ENCODE measurements around the gene SH3YL1. TPM values are rescaled to one million over a fixed set of nuclear protein-coding genes. Genes with fewer than 3 reads are reported as not detected.

Gene SH3YL1
- polyA plus RNA-seq, 1 donor: 38.7 TPM

DNA sequence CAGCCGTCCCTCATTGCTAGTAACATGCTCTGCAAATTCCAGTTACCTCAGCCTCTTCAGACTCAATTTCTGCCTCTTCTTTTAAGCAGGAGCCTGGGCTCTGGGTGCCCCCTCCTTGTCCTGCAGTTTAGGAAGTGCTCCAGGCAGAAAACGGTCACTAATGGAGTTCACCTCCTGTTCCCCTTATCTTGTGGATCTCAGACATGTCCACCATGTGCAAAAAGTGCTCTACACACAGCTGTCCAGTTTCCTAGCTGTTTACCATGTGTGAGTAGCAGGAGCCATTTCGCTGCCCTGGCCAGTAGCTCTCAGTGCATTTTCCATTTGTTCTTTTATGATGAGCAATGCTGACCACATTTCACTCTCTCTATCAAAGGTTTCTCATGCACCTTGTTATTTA, 4.9 kb downstream of the SH3YL1 start:
- DNase-seq (ENCODE audit: low read depth): no peak

- no peak for DNase-seq (ENCODE audit: low read depth)
Observed at GRCh38 chr2:257842-258241, 6.0 kb downstream of the SH3YL1 start.

- DNase-seq (ENCODE audit: low read depth): no peak
Observed at GRCh38 chr2:257429-257828, 6.4 kb downstream of the SH3YL1 start.

GRCh38 chr2:256094-256493, 7.7 kb downstream of the SH3YL1 start:
- DNase-seq (ENCODE audit: low read depth): no peak

DNA sequence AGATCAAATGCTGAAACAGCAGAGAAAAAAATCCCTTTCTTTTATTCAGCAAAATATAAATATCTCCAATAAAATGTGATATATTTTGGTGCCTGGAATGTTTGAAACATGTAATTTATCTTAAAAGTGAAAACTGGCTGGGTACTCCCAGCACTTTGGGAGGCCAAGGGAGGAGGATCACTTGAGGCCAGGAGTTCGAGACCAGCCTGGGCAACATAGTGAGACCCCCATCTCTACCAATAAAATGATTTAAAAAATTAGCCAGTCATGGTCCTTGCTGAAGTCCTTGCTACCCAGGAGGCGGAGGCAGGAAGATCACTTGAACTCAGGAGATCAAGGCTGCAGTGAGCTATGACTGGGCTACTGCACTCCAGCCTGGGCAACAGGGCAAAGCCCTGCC, 8.6 kb downstream of the SH3YL1 start:
- DNase-seq (ENCODE audit: low read depth): no peak

DNA sequence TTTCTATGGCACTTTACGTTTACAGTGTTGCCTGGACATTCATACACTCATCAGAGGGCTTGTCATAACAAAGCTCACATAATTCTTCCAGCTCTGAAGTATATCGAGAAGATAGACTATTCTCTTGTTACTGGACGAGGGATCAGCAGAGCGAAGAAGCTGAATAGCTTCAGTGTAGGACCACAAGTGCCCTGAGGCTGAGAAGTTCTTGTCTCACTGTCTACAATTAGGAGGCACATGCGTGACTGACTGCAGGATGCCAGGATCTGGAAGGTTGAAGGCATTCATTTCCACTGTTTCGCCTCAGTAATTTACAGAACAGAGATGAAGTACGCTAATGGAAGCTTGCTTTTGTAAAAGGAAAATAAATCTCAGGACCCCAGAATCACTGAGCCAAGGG, 9.6 kb downstream of the SH3YL1 start:
- no peak for DNase-seq (ENCODE audit: low read depth)

GRCh38 chr2:253202-253638, 10.6 kb downstream of the SH3YL1 start:
- DNase-seq (ENCODE audit: low read depth): no peak

GRCh38 chr2:252001-252602, 11.7 kb downstream of the SH3YL1 start:
- DNase-seq (ENCODE audit: low read depth): no peak

GRCh38 chr2:249538-250042, 14.2 kb downstream of the SH3YL1 start:
- DNase-seq (ENCODE audit: low read depth): no peak

DNA sequence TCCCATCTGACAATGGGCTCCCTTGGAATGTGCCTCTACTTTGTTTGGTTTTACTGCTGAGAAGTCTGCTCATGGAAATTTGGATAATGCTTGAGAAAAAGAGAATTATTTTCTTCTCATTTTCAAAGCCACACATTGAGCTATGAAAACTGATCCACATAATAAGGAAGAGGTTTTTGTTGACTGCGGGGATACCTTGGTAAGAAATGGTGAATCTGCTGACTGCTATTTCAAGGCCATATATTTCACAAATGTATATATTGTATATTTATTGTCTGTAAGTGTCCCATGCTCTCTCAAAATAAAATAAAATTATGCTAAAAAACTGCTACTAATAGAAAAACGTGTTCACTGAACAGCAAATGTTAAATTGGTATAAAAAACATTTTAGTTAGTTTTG, 15.1 kb downstream of the SH3YL1 start:
- no peak for DNase-seq (ENCODE audit: low read depth)

- DNase-seq (ENCODE audit: low read depth): no peak
Observed at GRCh38 chr2:246489-247144, 17.2 kb downstream of the SH3YL1 start.

DNA sequence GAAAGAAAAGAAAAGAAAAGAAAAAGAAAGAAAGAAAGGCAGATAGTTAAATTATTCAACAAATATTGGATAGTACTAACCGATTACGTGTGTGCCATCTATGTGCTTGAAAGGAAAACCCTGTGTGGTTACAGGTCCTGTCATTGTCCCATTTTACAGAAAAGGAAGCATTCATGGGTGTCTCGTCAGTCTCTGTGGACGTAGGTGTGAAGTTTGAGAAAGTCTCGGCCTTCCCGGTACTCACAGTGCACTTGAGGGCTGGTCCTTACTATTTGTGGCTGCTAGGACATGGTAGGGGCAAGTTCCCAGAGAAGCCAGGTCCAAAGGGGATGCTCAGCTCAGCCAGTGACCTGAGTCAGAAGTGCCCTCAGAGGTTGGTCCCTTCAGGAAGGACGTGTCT, 19.3 kb downstream of the SH3YL1 start:
- no peak for DNase-seq (ENCODE audit: low read depth)

DNA sequence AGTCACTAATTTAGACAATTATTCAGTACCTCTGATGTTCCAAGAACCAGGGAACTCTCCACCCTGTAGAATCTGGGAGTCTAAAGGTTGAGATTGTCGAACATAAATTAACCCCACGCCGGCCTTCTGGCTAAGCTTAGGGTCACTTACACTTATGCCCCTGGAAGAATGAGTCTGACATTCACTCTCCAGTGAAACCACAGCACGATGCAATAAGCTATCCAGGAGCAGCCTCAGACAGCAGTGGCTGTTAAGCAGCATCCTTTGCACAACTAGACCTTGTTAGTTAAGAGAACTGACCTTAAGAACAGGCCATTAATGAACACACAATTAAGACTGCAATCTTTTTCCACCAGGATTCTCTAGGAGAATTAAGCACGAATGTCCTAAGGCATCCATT, 25.0 kb downstream of the SH3YL1 start:
- DNase-seq (ENCODE audit: low read depth): no peak

DNA sequence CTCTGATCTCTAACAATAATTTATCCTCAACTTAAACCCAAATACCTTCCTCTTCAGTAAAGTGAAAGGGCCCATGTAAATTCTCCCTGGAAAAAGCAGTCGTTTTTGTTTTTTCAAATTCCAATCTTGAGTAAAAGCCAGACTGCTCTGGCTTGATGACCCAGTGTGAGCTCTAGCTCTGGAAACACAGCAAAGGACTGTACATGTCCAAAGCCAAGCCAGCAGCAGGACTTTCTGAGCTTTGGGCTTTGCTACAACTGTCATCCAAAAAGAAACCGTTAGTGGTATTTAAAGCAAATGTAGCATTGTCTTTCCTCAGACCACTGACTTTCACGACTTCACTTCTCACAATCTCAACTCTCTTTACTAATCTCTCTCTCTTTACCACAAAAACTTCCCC, 25.4 kb downstream of the SH3YL1 start:
- peak; percentile 54 for DNase-seq (ENCODE audit: low read depth)

DNA sequence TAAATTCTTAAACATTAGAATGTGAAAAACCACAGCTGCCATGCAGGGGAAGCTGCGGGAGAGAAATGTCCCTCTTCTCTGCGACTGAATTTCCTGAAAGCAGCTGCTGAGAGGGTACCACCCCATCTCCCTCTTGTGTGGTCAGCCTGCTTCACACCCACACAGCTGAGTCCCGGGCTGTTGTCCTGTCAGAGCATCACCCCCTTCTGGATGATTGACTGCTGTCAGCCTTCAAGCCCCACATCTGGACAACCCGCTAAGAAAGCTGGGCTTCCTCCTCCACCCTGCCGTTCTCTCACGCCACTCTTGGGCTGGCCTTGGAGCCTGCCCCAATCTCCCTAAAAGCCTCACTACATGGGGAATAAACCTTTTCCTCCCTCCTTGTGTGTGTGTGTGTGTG, 26.0 kb downstream of the SH3YL1 start:
- no peak for DNase-seq (ENCODE audit: low read depth)

- DNase-seq (ENCODE audit: low read depth): no peak
Observed at GRCh38 chr2:236993-237539, 26.8 kb downstream of the SH3YL1 start.

DNA sequence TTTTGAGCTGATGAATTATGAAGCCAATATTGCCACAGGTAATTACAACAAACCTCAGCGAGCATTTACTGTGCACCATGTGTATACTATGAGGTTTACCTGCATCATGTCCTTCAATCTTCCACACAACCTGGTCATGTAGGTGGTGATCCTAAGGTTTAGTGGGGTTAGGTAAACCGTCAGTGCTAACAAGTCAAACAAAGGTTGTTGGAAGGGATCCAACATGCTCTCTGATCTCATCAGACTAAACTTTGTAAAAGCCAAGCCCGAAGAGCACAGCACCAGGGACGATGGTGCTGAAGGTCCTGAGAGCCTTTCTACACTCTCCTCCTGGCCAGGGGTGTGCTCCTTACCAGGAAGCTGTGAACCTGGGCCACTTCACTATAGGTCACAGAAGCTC, 29.4 kb downstream of the SH3YL1 start:
- DNase-seq (ENCODE audit: low read depth): no peak

DNA sequence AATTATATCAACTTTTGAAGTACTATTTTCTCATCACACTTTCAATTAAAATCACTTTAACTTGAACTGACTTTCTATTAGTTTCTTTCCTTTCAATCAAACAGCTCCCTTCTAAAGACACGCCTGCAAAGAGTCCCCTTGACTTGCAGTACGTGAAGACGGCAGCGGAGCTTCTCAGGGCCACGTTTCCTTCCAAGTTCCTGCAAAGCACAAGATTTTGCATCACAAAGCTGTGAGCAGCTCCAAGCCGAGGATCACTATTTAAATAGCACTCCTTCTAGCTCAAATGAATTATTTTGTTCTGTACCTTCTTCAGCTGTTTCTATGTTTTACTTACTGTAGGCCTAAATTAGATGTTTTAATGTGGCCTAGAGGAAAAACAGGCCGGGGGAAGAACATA, 30.8 kb downstream of the SH3YL1 start:
- DNase-seq (ENCODE audit: low read depth): no peak

DNA sequence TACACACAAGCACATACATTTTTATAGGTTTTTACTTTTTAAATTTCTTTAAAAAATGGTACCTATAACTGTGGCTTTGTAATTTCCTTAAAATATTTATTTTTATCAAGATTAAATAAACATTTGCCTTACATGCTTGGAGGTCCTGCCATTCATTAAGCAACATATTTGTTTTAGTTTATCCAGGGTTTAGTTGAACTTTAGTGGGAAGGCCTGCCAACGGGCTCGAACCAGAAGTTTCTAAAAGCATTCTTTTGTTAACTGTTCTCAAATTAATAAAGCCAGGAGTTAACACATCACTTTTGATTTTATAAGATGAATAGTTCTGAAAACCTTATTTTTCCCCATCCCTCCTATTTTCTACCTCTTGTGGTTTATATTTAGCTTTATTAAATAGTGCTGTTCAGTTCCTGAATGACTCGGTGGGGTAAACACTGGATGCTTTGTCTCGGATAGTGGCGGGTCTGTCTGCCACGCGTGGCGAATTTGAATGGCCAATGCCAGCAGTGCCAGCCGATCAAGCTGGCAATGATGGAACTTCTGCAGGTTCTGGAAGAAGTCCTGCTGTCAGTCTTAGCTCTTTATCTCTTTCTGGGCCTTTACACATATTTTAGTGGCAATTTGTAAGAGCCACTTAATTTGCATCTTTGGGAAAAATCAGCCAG, 32.2 kb downstream of the SH3YL1 start:
- DNase-seq (ENCODE audit: low read depth): no peak

DNA sequence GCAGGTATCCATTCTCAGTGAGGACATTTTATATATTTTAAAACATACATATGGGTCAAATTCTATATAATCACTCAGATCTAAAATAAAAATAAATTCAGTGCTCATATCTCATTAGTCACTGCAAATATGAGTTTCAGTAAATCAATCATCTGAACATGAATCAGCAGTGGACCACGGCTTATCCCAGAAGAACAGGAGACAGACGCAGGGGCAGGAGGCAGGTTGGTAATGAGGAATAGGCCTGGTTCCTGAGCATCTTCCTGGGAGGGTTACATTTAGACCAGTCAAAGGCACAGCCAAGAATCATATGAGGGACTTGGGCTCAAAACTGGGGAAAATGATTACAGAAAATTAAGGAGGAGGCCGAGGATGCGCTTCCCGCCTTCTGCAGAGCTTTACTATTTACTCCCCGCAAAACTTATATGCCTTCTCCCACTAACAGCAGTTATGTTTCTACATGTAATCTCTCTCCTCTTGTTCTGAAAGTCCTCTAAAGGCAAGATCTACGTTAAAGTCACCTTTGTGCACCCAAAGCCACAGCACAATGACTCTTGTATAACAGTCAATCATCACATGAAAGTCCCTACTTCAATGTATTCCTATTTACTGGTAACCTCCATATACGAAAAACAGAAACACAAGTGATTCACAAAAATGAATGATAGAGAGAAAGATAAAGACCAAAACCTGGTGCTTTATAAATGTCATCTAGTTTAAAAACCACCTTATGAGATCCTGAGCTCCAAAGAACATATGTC, 35.1 kb downstream of the SH3YL1 start:
- no peak for DNase-seq (ENCODE audit: low read depth)

- DNase-seq (ENCODE audit: low read depth): no peak
Observed at GRCh38 chr2:228115-228514, 35.7 kb downstream of the SH3YL1 start.

Data from forelimb muscle (tissue), 1 donor.